ENCODE measurements around the gene TINAGL1. TPM values are rescaled to one million over a fixed set of nuclear protein-coding genes. Genes with fewer than 3 reads are reported as not detected.

The TINAGL1 gene
- total and polyA plus RNA-seq, 2 of the 13 experiments (the other 11 are each of a cell fraction or from before 2014, with no cell fraction given) = 24.7 to 76.8 TPM

- ATAC-seq = no peak
- no peaks in the 10 kb centered on the region for H3K79me2 ChIP-seq (ENCODE audit: insufficient read depth, low read length)
- no peak overlapping the region for H3K4me2 ChIP-seq (ENCODE audit: low read depth, low read length)
- no peak for TF ChIP-seq ZNF484 (CRISPR knock-in tag; IDR thresholded peaks at IDR 0.05; ENCODE audit: borderline replicate concordance, low read depth)
- no peak for TF ChIP-seq KLF15 (CRISPR knock-in tag; IDR thresholded peaks at IDR 0.05; ENCODE audit: borderline replicate concordance)
- TF ChIP-seq NFYC (CRISPR knock-in tag; IDR thresholded peaks at IDR 0.05) = no peak
- TF ChIP-seq ZNF567 (CRISPR knock-in tag; IDR thresholded peaks at IDR 0.05; ENCODE audit: borderline replicate concordance) = no peak
- no peak for TF ChIP-seq SOX13 (IDR thresholded peaks at IDR 0.05)
- TF ChIP-seq SOX13 (CRISPR knock-in tag; conservative IDR thresholded peaks at IDR 0.05 in 1 of 2, IDR thresholded peaks at IDR 0.05 in 1 of 2) = no peak
- no peak for TF ChIP-seq RBAK (CRISPR knock-in tag; IDR thresholded peaks at IDR 0.05)
- TF ChIP-seq ZNF652 (CRISPR knock-in tag; IDR thresholded peaks at IDR 0.05; ENCODE audit: borderline replicate concordance, low read depth) = no peak
- TF ChIP-seq PLRG1 (conservative IDR thresholded peaks at IDR 0.05) = no peak
- no peak for TF ChIP-seq RFX1 (IDR thresholded peaks at IDR 0.05)
- no peak for TF ChIP-seq ZNF276 (CRISPR knock-in tag; IDR thresholded peaks at IDR 0.05; ENCODE audit: low read depth)
- TF ChIP-seq SAFB2 (CRISPR knock-in tag; IDR thresholded peaks at IDR 0.05; ENCODE audit: borderline replicate concordance, low read depth) = no peak
- no peak for TF ChIP-seq ZNF33A (CRISPR knock-in tag; IDR thresholded peaks at IDR 0.05; ENCODE audit: borderline replicate concordance)
- 93% methylated on average over 13 of the region's 13 CpGs for WGBS (ENCODE audit: low lambda C conversion rate)
- H3K9ac ChIP-seq (ENCODE audit: insufficient read depth, low read depth, low read length) = no peak overlapping the region
- H3K36me3 ChIP-seq (replicated peaks in 1 of 2; ENCODE audit: control insufficient read depth in 1 of 2, insufficient read depth in 2 of 2, low read length in 2 of 2) = no peaks in the 10 kb centered on the region
- BruUV-seq (replicated peaks) = no TSS peak
- in situ Hi-C loops (cut with HindIII; ENCODE audit: extremely low pct_ligation_motif_present, low pct_unique_long_range_greater_than_20kb) (no loop called here), intact Hi-C loops (cut with micrococcal nuclease; ENCODE audit: unreplicated experiment) (no loop called here)
- H3K9me3 ChIP-seq (ENCODE audit: low read length) = no peaks in the 10 kb centered on the region
- no peak overlapping the region for H3K4me3 ChIP-seq (replicated peaks in 1 of 3; ENCODE audit: insufficient read depth in 1 of 3, low read depth in 2 of 3, low read length in 3 of 3)
- no peak for DNase-seq (ENCODE audit: low spot score)
- H3K4me1 ChIP-seq (ENCODE audit: insufficient read depth, low read length) = peaks cover 47% of the 10 kb centered on the region
- no peak for FAIRE-seq
- H2AFZ ChIP-seq (ENCODE audit: low read length) = no peak overlapping the region
- POLR2A ChIA-PET = no interaction called here
- H3K27ac ChIP-seq (ENCODE audit: extremely low read length, insufficient read depth, low read length) = no peak overlapping the region
- CTCF ChIA-PET (ENCODE audit: low intra/inter-chr PET ratio, low total read pairs) = no interaction called here
- no peaks in the 10 kb centered on the region for H4K20me1 ChIP-seq (ENCODE audit: insufficient read depth, low read length)
- H3K27me3 ChIP-seq (ENCODE audit: control insufficient read depth in 1 of 2, insufficient read depth in 2 of 2, low read length in 2 of 2) = no peaks in the 10 kb centered on the region
Measured at GRCh38 chr1:31569596-31570173, 6.6 kb upstream of the TINAGL1 start.

Measured in HepG2 (cell line).